Skin of body (tissue), 2 donors: ENCODE data around the gene KRT2. TPM values are rescaled to one million over a fixed set of nuclear protein-coding genes. Genes with fewer than 3 reads are reported as not detected.

ENCODE experiments used
- DNase-seq: peaks from one replicate; lab custom pipeline; 2025; lab: John Stamatoyannopoulos, UW
- total RNA-seq: library from RNA; depleted of rRNA; stranded (reverse); fragments of >200 nt; gene quantifications from one replicate; pipeline ENCODE4 v1.2.3, GENCODE V29; 2014

The KRT2 gene
- total RNA-seq, 1 donor from 2014 or later: 12.1 TPM

- DNase-seq: no peak
These were observed 34.6 kb downstream of the KRT2 start for GRCh38 chr12:52617403-52617785.

- no peak for DNase-seq
These were observed 35.2 kb downstream of the KRT2 start for GRCh38 chr12:52616680-52617402.

DNA sequence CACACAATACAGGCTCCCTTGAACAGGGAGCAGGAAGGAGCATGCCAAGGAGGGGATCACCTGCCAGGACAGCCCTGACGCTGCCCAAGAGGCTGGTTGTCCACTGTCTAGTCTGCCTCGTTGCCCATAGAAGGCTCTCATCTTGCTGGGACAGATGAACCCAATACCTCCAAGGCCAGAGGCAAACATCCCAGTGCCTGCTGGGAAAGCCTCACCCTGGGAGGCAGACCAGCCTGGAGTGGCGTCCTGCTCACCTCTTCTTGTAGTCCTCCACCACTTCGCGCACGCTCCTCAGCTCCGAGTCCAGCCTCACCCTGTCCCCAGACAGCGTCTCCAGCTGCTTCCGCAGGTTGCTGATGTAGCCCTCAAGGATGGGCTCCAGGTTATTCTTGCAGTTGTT is 36.1 kb downstream of the KRT2 start:
- DNase-seq: no peak

- DNase-seq: no peak
These were observed 36.7 kb downstream of the KRT2 start for GRCh38 chr12:52615208-52615868.

DNA sequence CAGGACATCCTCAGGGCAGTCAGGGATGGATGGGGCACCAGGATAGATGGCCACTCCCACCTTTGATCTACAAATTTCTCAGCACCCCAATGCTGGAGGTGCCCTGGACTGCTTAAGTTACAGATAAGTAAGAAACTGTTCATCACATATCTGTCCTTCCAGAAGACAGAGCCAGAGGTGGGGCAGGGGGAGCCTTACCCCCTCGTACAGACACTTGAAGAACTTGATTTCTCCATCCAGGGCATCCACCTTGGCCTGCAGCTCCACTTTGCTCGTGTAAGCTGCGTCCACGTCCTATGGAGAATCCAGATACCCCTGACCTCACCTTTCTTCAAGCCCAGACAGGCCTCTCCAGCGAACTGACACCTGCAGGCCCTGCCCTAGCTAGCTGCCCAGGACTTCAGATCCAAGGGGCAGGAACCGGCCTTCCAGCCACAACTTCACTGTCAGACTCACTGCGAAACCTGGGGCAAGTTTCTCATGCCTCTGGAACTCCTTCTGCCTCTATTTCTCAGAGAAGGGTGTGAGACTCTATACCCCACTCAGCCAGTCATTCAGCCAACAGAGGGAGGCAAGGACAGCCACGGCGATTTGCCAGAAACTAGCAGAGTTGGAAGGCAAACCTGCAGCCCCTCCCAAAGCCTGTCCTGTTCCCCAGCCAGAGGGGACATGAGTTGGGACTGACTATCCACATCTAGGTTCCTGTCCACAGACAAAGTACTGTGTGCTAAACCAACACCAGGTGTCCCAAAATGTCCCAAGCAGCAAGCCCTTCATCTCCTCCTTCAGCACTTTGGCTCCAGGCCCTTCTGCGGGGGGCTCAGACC is 37.4 kb downstream of the KRT2 start:
- DNase-seq: no peak

GRCh38 chr12:52613384-52614030 is 38.5 kb downstream of the KRT2 start:
- no peak for DNase-seq

- no peak for DNase-seq
These were observed 39.3 kb downstream of the KRT2 start for GRCh38 chr12:52612431-52613383.

- DNase-seq: no peak
These were observed 40.9 kb downstream of the KRT2 start for GRCh38 chr12:52611080-52611468.

DNA sequence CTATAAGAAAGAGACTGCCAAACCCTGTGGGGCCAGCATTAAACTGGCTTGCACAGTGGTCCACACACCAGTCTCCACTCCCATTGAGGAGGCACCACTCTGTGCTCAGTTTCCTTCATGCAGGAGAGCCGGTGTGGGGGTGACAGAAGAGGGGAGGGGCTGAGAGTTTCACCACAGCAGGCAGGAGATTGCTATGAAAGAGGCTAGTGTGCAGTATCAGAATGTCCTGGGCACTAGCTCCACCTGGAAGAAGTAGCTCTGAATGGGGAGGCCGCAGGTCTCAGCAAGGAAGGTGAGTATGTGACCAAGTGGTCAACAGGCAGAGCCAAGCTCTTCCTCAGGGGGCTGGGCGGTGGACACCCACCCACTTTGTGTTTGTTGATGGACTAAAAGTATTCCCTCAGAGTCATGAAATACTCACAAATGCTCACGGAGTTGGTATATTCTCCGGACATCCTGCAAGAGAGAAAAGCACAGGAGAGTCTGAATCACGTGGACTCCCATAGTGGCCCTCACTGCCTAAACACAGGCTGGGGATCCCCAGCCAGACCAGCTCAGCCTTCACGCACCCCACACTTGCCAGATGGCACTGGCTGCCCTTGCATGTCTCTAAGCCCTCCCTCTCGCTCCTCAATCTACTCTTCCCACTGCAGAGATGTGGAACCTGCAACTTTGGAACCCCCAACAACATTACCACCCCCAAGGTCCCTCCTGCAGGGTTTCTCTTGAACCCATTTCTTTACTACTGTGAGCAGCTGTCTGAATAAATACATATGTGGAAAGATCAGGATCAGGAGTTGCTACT is 43.0 kb downstream of the KRT2 start:
- no peak for DNase-seq

DNA sequence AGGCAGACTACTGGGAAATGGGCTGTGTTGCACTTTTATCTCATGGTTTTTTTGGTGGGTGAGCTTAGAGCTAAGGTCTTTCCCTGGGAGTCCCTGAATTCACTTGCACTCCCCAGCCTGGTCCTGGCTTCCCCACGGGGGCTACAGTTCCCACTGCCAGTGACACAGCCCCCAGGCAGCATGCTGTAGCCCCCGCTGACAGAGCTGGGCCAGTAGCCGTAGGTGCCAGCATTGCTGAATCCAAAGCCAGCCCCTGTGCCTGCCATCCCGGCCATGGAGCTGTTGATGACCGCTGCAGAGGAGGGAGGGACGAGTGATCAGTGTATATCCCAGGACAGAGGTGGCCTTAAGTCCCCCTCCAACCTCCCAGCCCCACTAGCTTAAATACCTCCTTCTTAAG is 43.9 kb downstream of the KRT2 start:
- no peak for DNase-seq

- no peak for DNase-seq
These were observed 44.7 kb downstream of the KRT2 start for GRCh38 chr12:52607314-52607713.

DNA sequence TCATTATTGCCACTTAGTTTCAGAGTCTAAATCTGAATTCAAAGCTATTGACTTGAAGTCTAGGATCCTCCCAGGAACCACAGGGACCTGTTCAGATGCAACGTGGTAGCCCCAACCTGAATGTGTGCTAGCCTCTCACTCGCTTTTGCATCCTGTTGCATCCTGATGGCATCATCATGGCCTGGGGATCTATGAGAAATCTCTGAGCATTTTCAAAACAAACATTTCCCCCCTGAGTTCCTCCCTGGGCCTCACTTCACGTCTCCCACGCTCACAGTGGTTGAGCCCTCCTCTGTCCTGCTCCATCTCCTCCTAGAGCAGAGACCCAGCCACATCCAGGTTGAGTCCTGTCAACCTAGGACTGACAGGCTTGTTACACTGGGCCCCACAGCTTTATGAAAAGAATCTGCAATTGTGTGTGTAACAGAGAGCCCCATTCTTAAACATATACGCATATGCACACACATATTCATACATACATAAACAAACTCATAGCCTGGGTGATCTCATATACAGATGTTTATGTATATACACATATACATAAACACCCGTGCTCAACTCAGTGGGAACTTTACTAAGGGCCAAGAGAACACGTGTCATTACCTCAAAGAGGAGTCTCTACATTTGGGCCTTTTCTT is 45.3 kb downstream of the KRT2 start:
- no peak for DNase-seq

GRCh38 chr12:52606096-52606495 is 45.9 kb downstream of the KRT2 start:
- DNase-seq: no peak

- no peak for DNase-seq
These were observed 46.5 kb downstream of the KRT2 start for GRCh38 chr12:52605542-52605941.

GRCh38 chr12:52604859-52605258 is 47.2 kb downstream of the KRT2 start:
- DNase-seq: no peak

DNA sequence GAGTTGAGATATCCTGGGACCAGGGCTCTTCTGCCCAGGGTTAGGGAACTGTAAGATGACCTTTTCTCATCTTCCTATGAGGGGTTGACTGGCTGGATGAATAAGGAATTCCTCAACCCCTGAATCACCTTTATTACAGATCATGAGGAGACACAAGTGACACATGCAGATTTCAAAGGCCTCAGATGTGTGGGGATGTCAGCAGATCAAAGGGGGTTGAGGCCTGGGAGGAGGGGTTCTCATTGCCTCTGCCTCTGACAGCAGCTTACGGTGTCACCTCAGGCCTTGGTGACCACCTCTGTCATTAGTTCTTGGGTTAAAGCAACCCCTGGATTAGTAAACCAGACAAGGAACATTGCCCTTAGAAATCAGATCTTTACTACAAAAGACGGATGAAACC is 48.7 kb downstream of the KRT2 start:
- no peak for DNase-seq

DNA sequence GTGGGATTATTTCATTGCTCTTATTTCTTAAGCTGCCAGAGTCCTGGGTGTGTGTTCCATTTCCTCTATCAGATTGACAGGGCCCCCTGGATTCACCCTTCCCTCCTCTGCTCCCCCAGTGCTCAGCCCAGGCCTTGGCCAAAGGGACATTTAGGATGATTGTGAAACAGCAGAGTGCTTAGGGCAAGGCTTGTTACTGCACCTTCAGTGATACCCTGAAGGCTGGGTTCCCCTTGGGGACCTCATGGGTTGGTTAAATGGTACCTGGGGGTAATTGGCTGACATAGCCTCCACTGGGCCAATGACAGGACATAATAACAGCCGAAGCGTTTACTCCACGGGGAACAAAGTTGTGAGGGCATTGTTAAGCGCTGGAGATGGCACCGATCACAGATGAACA is 49.5 kb downstream of the KRT2 start:
- DNase-seq: no peak

- no peak for DNase-seq
These were observed 50.3 kb downstream of the KRT2 start for GRCh38 chr12:52601671-52602070.

GRCh38 chr12:52600941-52601481 is 51.0 kb downstream of the KRT2 start, which contains the start of gene KRT72:
TSS of gene KRT72 (minus strand) at chr12:52601463. CDS start at chr12:52601452, 11 bp downstream.
- DNase-seq: no peak
